HG03432 (cell line): ENCODE data around the gene STPG1.

ENCODE experiments used
- ATAC-seq: cut with Tn5 transposase; IDR thresholded peaks from one replicate; pipeline ENCODE4 v1.9.1; 2021; ENCODE audit warnings: mild to moderate bottlenecking, moderate library complexity; ENCODE audit not compliant: unreplicated experiment

STPG1 gene

GRCh38 chr1:24344090-24344742, 69.4 kb downstream of the STPG1 start:
- no peak for ATAC-seq

- no peak for ATAC-seq
Observed at GRCh38 chr1:24343412-24344089, 70.0 kb downstream of the STPG1 start.

GRCh38 chr1:24341260-24341659, 72.3 kb downstream of the STPG1 start:
- ATAC-seq = no peak

DNA sequence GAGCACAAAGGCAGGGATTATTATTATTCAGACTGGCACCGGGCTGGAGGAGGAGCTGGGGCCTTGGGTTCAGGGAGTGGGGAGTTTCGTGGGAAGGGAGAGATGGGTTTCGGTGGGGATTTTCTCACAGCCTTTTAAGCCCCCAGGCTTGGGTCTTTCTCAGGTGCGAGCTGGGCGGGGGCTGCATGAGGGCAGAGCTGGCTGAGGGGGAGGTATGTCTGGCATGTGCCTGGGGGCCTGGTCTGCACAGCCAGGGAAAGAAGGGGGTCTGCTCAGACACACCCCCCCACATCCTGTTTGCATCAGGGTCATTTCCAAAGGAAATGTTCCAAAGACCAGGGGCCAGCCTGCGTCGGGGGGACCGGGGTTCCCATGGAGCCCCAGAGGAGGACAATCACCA, 72.8 kb downstream of the STPG1 start:
- no peak for ATAC-seq

GRCh38 chr1:24339996-24340395, 73.6 kb downstream of the STPG1 start:
- no peak for ATAC-seq

- ATAC-seq = no peak
Observed at GRCh38 chr1:24338447-24338846, 75.1 kb downstream of the STPG1 start.

GRCh38 chr1:24337455-24337854, 76.1 kb downstream of the STPG1 start:
- ATAC-seq = no peak

GRCh38 chr1:24336075-24336474, 77.5 kb downstream of the STPG1 start:
- ATAC-seq = no peak

DNA sequence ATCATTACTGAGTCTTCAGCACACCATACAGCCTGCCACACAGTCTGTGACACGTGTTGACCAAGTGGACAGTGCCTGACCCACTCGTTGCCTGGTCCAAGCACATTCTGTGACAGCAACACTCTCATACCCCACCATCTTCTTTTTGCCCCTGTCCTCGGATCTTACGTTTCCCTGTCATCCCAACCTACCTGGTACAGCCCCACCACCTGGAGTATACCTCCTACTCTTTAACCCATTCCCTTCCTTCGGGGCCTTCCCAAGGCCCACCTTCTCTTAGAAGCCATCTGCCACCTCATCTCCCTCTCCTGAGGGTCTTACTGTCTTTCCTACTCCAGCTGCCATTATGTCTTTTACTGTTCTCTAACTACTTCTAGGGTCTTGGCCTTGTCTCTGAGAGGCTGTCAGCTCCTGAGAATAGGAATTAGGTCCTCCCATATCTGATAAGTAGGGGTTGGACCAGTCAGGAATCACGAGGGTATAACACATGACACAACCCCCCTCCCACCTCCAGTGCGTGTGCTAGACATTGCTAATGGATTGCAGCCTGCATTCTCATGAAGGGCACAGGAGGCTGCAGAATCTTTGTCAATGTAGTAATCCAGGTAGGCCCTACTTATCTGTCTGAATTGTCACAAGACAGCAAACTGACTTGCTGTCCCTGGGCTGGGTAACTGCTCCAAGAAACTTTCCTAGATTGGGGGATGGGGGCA, 81.5 kb downstream of the STPG1 start:
- ATAC-seq = no peak

GRCh38 chr1:24329797-24330543, 83.6 kb downstream of the STPG1 start:
- no peak for ATAC-seq

DNA sequence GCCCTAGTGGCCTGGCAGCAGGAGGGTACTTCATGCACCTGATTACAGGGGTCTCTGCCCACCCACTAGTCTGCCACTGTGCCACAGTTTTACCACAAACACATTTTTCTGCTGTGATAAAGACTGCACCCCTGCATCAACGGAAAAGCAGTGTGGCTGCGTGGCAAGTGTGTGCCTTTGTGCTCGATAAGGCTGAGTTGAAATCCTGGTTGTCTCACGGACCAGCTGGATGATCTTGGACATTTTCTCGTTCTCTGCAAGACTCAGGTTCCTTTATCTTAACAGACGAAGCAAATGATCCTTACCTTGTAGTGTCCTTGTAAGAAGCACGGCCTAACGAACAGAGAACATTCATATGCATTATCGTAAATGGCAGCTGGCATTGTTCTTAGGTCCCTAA, 84.3 kb downstream of the STPG1 start:
- no peak for ATAC-seq

DNA sequence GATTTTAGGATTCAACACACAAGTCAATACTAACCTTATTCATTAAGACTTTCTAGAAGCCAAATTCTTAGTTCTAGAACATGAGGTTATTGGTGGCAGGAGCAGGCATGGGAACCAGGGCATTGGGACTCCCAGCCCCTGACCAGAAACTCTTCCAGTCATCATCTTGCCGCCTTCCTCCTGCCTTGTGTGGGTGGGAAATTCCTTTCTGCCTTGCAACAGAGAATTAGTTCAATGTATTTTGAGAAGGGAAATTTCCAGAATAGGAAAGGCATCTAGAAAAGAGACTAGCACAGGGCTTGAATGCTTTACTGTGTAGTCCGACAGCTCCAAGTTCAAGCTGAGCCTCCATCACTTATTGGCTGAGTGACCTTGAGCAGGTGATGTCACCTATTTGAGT, 85.7 kb downstream of the STPG1 start:
- ATAC-seq = no peak

- ATAC-seq = no peak
Observed at GRCh38 chr1:24327486-24327885, 86.1 kb downstream of the STPG1 start.

- no peak for ATAC-seq
Observed at GRCh38 chr1:24325587-24326449, 87.8 kb downstream of the STPG1 start.

DNA sequence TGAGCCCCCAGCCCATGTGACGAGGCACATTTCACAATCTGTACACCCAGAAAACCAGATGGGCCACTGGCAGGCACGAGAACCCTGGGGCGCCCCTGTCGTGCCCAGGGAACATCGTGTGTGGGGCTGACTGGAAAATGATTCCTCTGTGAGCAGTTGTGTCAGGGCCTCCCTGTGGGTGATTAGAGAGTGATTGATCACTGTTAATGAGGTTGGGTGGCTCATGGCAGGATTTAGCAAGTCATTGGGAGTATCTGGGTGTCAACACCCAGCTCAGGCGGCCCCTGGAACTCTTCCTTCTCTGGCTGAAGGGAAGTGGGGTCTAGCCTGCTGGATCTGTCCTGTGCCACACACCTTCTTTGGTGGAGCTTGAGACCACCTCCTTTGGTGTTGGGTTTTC, 88.7 kb downstream of the STPG1 start:
- ATAC-seq = no peak

DNA sequence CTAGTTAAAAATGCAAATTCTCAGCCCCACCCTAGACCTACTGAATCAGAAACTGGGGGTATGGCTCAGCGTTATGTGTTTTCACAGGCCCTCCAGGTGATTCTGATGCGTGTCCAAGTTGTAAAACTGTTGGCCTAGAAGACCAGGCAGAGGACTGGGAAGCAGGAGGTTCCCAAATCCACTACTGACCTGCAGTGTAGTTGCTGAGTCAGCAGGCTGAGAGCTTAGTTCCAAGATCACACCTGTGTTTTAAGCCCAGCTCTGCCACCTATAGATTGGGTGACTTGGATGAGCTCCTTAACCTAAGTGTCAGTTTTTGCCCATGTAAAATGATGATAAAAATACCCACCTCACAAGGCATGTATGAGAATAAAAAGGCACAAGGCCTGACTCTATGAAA, 90.3 kb downstream of the STPG1 start:
- ATAC-seq = no peak

GRCh38 chr1:24322470-24323177, 91.0 kb downstream of the STPG1 start:
- ATAC-seq = peak; percentile 12

DNA sequence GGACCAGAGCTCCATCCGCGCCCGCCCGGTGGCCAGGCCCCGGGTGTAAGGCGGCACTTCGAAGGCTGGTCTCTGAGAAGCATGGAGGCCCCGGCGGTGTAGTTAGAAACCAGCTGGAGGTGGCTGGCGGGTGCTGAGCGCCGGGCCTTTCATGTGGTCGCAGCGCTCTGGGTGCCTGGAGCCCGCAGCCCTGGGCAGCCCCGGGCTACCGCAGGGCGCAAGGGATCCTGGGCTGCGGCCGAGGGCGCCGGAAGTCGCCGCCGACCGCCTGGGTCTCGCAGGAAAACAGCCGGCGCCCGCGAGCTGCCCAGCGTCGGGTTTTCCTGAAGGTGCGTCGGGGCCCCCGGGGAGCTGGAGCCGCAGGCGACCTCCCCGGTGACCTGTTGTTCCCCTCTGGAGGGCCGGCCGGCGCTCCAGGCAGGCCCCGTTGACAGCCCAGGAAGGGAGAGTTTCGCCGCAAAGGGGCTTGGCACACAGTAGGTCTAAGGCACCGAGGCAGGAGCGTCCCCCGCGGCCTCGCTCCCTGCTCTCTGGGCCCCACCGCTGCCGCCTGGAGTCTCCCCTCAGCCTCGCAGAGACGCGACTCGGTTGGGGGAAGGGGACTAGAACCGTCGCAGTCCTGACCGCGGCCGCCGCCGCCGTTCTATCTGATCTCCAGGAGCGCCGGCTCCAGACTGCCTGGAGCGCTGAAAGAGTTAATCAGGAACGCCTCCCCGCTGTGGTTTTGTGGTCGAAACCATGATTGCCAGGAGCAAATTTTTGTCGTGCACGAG, 91.7 kb downstream of the STPG1 start:
- peak; percentile 79 for ATAC-seq

- no peak for ATAC-seq
Observed at GRCh38 chr1:24321126-24321525, 92.5 kb downstream of the STPG1 start.
